K562 (cell line): ENCODE data around the gene UPF2. TPM values are rescaled to one million over a fixed set of nuclear protein-coding genes. Genes with fewer than 3 reads are reported as not detected.

ENCODE experiments used
- JUND ChIP-seq, 2 experiments: IDR thresholded peaks; 2 replicates in 1 of 2; 3 replicates in 1 of 2; pipeline ENCODE4 v1.6.1; 2011; ENCODE audit warnings: borderline replicate concordance in 2 of 2, low read depth in 2 of 2, low read length in 2 of 2, improper control_type of control experiment in 1 of 2, missing biosample characterization in 1 of 2, missing genetic modification characterization in 1 of 2, missing genetic modification reagents in 1 of 2
- polyA plus RNA-seq, 8 experiments: library from polyadenylated mRNA; depleted of rRNA in 4 of 8; stranded (reverse) in 5 of 8; unstranded in 3 of 8; fragments of >200 nt; fragmentation: Nextera tagmentation in 2 of 8; fragmentation: Illumina TruSeq in 1 of 8; extraction: Ambion mirVana in 2 of 8; extraction: Trizol in 1 of 8; gene quantifications; 2 replicates each; pipeline versions ENCODE4 v1.2.1 to v1.2.3, GENCODE V29; 2011 to 2014; ENCODE audit warnings: inconsistent platforms in 1 of 8, missing spikeins in 1 of 8
- total RNA-seq, 7 experiments: library from RNA; depleted of rRNA in 6 of 7; stranded (reverse); fragments of >200 nt in 6 of 7; fragmentation: Illumina TruSeq in 2 of 7; extraction: Trizol in 2 of 7; gene quantifications; 2 replicates each; pipeline versions ENCODE4 v1.2.1 to v1.2.3, GENCODE V29; 2011 to 2021; ENCODE audit warnings: low replicate concordance in 1 of 7
- TF ChIP-seq, protein P1 (sequence below): fragments of 450-650 bp; formaldehyde crosslinking; IDR thresholded peaks from 2 replicates; pipeline ENCODE4 v1.4.0; 2020; ENCODE audit warnings: mild to moderate bottlenecking, moderate library complexity
- TF ChIP-seq, protein P2 (sequence below): fragments of 450-650 bp; conservative IDR thresholded peaks from 2 replicates; pipeline ENCODE4 v1.6.1; 2016; ENCODE audit warnings: missing genetic modification characterization, low read depth, mild to moderate bottlenecking, missing compliant biosample characterization, moderate library complexity
- TF ChIP-seq, protein P3 (sequence below): sonication (generic); formaldehyde crosslinking; IDR thresholded peaks from 2 replicates; pipeline ENCODE4 v1.5.0; 2020; ENCODE audit warnings: missing genetic modification reagents
- TF ChIP-seq, protein P4 (sequence below), 2 experiments: fragments of 450-650 bp in 1 of 2; sonication (generic) in 1 of 2; formaldehyde crosslinking; conservative IDR thresholded peaks; 2 replicates each; pipeline versions ENCODE4 v1.4.0 to v1.8.1; 2020 to 2022; ENCODE audit warnings: mild to moderate bottlenecking in 1 of 2, missing genetic modification reagents in 1 of 2
- TF ChIP-seq, protein P5 (sequence below): fragments of 450-650 bp; formaldehyde crosslinking; IDR thresholded peaks from 2 replicates; pipeline ENCODE4 v1.4.0; 2020; ENCODE audit warnings: mild to moderate bottlenecking

UPF2 gene
- total and polyA plus RNA-seq, 9 of the 15 experiments (the other 6 are each of a cell fraction or from before 2014, with no cell fraction given), result 13.9 to 37.7 (median 23.7) TPM

DNA sequence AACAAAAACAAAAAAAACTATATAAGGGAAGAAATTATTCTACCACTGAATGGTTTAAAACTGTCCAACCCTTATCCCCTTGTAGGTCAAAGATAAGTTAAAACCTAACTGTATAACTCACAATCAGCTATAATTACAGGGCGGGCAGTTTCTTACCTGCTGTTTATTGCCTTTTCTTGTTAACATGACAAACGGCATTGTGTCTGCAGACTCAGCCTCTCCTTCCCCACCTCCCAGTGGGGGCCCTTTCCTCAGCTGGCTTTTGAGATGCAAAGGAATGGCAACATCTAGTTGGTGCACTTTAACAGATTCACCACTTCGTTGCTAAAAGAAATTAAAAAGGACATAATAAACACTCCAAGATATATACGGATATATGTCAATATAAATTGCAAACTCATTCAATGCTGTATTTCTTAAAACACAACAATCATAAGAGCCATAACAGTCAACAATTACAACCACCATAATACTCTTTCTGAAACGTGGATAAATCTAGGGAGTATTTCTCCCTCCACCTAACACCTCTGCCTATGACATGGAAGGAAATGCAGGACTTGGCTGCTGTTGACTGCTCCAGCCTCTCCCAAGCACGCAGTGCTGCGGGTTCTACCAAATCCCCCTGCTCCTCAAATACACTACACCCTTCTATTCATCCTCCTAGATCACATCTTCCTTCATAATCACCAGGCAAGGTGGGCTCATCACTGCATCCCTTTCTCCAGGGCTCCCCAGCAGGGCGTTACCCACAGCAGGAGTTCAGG lies 106.0 kb downstream of the UPF2 start (continued):
- TF ChIP-seq, protein P1, sequence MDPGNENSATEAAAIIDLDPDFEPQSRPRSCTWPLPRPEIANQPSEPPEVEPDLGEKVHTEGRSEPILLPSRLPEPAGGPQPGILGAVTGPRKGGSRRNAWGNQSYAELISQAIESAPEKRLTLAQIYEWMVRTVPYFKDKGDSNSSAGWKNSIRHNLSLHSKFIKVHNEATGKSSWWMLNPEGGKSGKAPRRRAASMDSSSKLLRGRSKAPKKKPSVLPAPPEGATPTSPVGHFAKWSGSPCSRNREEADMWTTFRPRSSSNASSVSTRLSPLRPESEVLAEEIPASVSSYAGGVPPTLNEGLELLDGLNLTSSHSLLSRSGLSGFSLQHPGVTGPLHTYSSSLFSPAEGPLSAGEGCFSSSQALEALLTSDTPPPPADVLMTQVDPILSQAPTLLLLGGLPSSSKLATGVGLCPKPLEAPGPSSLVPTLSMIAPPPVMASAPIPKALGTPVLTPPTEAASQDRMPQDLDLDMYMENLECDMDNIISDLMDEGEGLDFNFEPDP (CRISPR knock-in tag), result no peak
- TF ChIP-seq, protein P2, sequence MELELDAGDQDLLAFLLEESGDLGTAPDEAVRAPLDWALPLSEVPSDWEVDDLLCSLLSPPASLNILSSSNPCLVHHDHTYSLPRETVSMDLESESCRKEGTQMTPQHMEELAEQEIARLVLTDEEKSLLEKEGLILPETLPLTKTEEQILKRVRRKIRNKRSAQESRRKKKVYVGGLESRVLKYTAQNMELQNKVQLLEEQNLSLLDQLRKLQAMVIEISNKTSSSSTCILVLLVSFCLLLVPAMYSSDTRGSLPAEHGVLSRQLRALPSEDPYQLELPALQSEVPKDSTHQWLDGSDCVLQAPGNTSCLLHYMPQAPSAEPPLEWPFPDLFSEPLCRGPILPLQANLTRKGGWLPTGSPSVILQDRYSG, result no peak
- TF ChIP-seq, protein P3, sequence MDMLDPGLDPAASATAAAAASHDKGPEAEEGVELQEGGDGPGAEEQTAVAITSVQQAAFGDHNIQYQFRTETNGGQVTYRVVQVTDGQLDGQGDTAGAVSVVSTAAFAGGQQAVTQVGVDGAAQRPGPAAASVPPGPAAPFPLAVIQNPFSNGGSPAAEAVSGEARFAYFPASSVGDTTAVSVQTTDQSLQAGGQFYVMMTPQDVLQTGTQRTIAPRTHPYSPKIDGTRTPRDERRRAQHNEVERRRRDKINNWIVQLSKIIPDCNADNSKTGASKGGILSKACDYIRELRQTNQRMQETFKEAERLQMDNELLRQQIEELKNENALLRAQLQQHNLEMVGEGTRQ (CRISPR knock-in tag), result no peak
- TF ChIP-seq JUND (IDR thresholded peaks at IDR 0.05; ENCODE audit: borderline replicate concordance, low read depth, low read length), result no peak
- no peak for TF ChIP-seq JUND (tag; IDR thresholded peaks at IDR 0.05; ENCODE audit: borderline replicate concordance, low read depth, low read length)
- TF ChIP-seq, protein P4, sequence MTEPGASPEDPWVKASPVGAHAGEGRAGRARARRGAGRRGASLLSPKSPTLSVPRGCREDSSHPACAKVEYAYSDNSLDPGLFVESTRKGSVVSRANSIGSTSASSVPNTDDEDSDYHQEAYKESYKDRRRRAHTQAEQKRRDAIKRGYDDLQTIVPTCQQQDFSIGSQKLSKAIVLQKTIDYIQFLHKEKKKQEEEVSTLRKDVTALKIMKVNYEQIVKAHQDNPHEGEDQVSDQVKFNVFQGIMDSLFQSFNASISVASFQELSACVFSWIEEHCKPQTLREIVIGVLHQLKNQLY (CRISPR knock-in tag; conservative IDR thresholded peaks at IDR 0.05), result no peak
- TF ChIP-seq, protein P5, sequence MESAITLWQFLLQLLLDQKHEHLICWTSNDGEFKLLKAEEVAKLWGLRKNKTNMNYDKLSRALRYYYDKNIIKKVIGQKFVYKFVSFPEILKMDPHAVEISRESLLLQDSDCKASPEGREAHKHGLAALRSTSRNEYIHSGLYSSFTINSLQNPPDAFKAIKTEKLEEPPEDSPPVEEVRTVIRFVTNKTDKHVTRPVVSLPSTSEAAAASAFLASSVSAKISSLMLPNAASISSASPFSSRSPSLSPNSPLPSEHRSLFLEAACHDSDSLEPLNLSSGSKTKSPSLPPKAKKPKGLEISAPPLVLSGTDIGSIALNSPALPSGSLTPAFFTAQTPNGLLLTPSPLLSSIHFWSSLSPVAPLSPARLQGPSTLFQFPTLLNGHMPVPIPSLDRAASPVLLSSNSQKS (CRISPR knock-in tag), result no peak
